Effector memory CD4-positive, alpha-beta T cell (primary cell): Measurements from ENCODE around the gene SUPT3H.

Source experiments
- DNase-seq, 3 donors: peaks; one replicate each; pipeline ENCODE4 v3.0.0-alpha.2; 2020
- H3K27ac ChIP-seq: 2 replicates; pipeline ENCODE4 v1.7.0; 2013; ENCODE audit warnings: mild to moderate bottlenecking, low read length, moderate library complexity; ENCODE audit not compliant: insufficient read depth, poor library complexity, severe bottlenecking
- H3K27me3 ChIP-seq: replicated peaks from 2 replicates; pipeline ENCODE4 v1.7.0; 2013; ENCODE audit warnings: mild to moderate bottlenecking, low read length; ENCODE audit not compliant: insufficient read depth, control insufficient read depth, poor library complexity, severe bottlenecking
- H3K36me3 ChIP-seq: 2 replicates; pipeline ENCODE4 v1.7.0; 2013; ENCODE audit warnings: mild to moderate bottlenecking, low read length, moderate library complexity; ENCODE audit not compliant: control insufficient read depth, insufficient read depth
- H3K4me1 ChIP-seq: 2 replicates; pipeline ENCODE4 v1.7.0; 2013; ENCODE audit warnings: low read length, mild to moderate bottlenecking; ENCODE audit not compliant: control insufficient read depth, insufficient read depth, poor library complexity, severe bottlenecking
- H3K4me3 ChIP-seq: 2 replicates; pipeline ENCODE4 v1.7.0; 2013; ENCODE audit warnings: low read length, low read depth, mild to moderate bottlenecking; ENCODE audit not compliant: insufficient read depth, poor library complexity, severe bottlenecking
- H3K9me3 ChIP-seq: 2 replicates; pipeline ENCODE4 v1.7.0; 2013; ENCODE audit warnings: mild to moderate bottlenecking, low read length, moderate library complexity; ENCODE audit not compliant: control insufficient read depth

SUPT3H gene

DNA sequence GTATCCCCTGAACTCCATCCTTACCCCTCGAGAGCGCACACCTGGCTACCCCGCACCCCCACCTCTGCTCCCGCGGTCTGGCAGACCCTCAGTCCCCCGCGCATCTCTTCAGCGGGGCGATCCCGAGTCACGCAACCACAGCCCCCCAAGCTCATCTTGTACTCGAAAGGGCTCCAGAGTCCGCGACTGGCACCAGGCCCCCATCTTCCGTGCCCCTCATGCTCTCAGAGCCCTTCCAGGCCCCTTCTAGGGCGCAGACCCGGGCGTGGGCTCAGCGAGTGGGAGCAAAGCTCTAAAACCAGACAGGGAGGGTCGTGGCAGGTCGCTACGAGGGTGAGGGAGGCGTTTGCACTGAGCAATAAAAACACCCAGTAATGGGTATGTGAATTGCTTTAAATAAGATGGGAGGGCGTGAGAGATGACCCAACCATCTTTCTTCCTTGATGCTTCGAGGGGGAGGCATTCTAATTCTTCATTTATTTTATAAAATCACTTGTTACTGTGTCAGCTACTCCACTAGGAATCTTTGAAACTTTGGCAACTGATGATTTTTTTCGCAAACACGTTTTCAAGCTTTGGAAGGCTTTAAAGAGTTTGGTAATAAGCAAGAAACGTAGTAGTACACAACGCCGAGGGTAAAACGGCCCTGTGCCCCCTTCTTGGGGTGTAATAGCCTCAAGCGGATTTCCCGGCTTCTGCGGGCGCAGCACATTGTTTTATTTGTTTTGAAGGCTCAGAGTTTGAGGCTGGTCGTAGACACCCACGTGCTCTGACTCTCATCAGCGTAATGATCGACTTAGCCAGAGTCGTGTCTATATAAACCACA lies 42.6 kb upstream of the SUPT3H start:
- no peaks in the 10 kb centered on the region for H3K27me3 ChIP-seq

GRCh38 chr6:45419571-45420082 lies 41.9 kb upstream of the SUPT3H start:
- Histone ChIP-seq H3K4me3 (peak overlapping the region; percentile 89), H3K4me1 (peaks cover 18% of the 10 kb centered on the region), H3K27me3 (no peaks in the 10 kb centered on the region), H3K27ac (peak overlapping the region; percentile 77), H3K9me3 (no peaks in the 10 kb centered on the region), H3K36me3 (no peaks in the 10 kb centered on the region)
- DNase-seq, result peak; percentile 27 to 36 (median 31)

More for the DNA sequence above, 42.6 kb upstream of the SUPT3H start:
- H3K4me3 ChIP-seq, result peak overlapping the region; percentile 89
- no peaks in the 10 kb centered on the region for H3K9me3 ChIP-seq
- DNase-seq, result peak; percentile 54 to 66 (median 59)
- peak overlapping the region; percentile 77 for H3K27ac ChIP-seq
- H3K4me1 ChIP-seq, result peaks cover 21% of the 10 kb centered on the region
- no peaks in the 10 kb centered on the region for H3K36me3 ChIP-seq

DNA sequence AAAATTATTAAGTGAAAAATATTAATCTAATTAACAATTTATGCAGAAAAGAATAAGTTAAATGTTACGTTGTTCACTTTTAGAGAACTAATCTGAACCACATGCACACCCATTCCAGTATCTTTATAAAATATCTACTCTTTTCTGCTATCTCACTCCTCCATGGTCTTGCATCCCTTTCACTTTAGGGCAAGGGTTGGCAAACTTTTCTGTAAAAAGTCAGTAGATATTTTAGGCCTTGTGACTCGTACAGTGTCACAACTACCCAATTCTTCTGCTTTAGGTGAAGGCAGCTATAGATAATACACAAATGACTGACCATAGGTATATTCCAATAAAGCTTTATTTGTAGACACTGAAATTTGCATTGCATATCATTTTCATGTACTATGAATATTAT lies 39.7 kb upstream of the SUPT3H start:
- no peaks in the 10 kb centered on the region for H3K36me3 ChIP-seq
- H3K4me1 ChIP-seq, result peaks cover 13% of the 10 kb centered on the region
- no peak for DNase-seq
- no peaks in the 10 kb centered on the region for H3K9me3 ChIP-seq
- no peak overlapping the region for H3K4me3 ChIP-seq
- no peaks in the 10 kb centered on the region for H3K27me3 ChIP-seq
- no peak overlapping the region for H3K27ac ChIP-seq

DNA sequence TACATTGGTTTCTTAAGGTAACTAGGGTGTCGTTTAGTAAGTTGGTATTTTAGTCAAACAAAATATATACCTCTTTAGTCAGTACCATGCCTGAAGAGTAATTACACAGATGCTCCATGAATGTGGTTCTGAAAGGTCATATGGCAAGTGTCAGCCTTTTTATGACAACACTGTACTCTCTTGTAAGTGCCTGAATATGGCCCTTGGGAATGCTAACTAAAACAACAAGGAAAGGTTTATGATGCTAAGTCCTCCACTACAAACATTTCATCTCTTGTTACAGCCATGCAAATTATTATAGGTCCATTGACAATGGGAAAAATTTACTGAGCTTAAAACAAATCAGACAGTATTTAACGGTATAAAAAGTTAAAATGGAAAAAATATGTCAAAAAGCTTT lies 39.0 kb upstream of the SUPT3H start:
- H3K27me3 ChIP-seq, result no peaks in the 10 kb centered on the region
- H3K9me3 ChIP-seq, result no peaks in the 10 kb centered on the region
- H3K4me3 ChIP-seq, result no peak overlapping the region
- DNase-seq, result no peak
- H3K36me3 ChIP-seq, result no peaks in the 10 kb centered on the region
- H3K4me1 ChIP-seq, result peaks cover 13% of the 10 kb centered on the region
- no peak overlapping the region for H3K27ac ChIP-seq

- no peaks in the 10 kb centered on the region for H3K27me3 ChIP-seq
- peaks cover 8% of the 10 kb centered on the region for H3K4me1 ChIP-seq
- H3K36me3 ChIP-seq, result no peaks in the 10 kb centered on the region
- no peak overlapping the region for H3K4me3 ChIP-seq
- H3K27ac ChIP-seq, result no peak overlapping the region
- no peaks in the 10 kb centered on the region for H3K9me3 ChIP-seq
- no peak for DNase-seq
Measured at GRCh38 chr6:45415788-45416518, 38.2 kb upstream of the SUPT3H start.

DNA sequence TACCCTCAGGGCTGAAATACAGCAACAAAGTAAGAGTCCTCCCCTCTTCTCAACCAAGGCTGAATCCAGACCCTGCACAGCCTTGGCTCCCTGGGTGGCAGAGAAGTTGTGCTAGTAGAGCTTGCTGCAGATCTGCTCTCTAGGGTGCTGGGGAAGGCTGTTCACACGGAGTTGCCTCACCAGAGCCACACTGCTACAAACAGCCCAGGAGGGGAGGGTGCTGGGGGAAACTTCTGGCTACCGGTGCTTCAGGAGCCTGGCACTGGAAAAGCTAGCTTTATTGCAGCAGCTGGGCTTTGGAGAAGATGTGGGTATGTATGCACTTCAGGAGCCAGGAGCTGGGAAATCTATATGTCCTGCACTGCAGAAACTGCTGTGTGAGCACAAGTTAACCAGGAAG lies 37.6 kb upstream of the SUPT3H start:
- Histone ChIP-seq H3K27me3 (no peaks in the 10 kb centered on the region), H3K4me1 (peaks cover 5% of the 10 kb centered on the region), H3K36me3 (no peaks in the 10 kb centered on the region), H3K27ac (no peak overlapping the region), H3K9me3 (no peaks in the 10 kb centered on the region), H3K4me3 (no peak overlapping the region)
- no peak for DNase-seq

- H3K4me1 ChIP-seq, result no peaks in the 10 kb centered on the region
- no peak for DNase-seq
- H3K4me3 ChIP-seq, result no peak overlapping the region
- H3K36me3 ChIP-seq, result no peaks in the 10 kb centered on the region
- H3K27ac ChIP-seq, result no peak overlapping the region
- no peaks in the 10 kb centered on the region for H3K9me3 ChIP-seq
- no peaks in the 10 kb centered on the region for H3K27me3 ChIP-seq
Measured at GRCh38 chr6:45411959-45412358, 34.2 kb upstream of the SUPT3H start.

DNA sequence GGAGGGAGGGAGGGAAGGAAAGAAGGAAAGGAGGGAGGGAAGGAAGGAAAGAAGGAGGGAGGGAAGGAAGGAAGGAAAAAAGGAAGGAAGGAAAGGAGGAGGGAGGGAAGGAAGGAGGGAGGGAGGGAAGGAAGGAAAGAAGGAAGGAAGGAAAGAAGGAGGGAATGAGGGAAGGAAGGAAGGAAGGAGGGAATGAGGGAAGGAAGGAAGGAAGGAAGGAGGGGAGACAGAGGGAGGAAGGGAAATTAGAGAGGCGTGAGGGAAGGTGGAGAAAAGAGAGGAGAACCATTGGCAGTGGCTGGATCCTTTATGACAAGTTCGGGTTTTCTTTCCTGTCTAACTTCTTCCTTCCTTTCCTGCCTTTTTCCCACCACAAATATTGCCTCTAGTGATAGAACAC lies 22.3 kb upstream of the SUPT3H start:
- Histone ChIP-seq H3K4me3 (no peak overlapping the region), H3K4me1 (no peaks in the 10 kb centered on the region), H3K36me3 (no peaks in the 10 kb centered on the region), H3K27me3 (no peaks in the 10 kb centered on the region), H3K27ac (no peak overlapping the region), H3K9me3 (no peaks in the 10 kb centered on the region)
- DNase-seq, result no peak

DNA sequence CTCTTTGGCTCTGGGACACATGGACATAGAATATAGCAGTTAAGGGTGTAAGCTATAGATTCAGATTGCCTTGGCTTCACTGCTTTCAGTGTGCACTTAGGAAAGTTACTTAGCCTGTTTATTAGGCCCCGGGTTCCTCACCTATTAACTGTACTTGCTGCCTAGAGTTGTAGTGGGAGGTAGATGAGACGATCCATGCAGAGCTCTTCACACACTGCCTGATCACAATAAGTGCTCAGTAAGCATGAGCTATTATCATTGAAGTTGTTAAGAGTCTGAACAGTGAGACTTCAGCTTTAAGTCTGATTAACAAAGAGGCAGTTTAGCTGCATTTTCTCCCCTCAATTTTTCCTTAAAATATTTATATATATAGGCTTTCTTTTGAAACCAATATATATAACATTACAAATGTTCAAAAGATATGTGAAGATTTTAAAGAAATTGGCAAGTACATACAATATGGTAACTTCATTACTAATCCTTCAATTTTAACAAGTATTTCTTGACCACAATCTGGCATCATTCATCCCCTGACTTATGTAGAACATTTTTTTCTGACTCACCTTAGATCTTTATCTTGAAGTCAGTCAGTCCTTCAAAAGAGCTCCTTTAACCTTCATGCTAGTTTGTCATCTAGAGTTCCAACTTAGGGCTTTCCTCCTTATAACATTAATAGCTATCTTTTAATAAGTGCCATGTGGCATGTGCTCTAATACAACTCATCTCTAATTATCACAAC lies 20.5 kb upstream of the SUPT3H start:
- DNase-seq, result no peak
- Histone ChIP-seq H3K4me1 (no peaks in the 10 kb centered on the region), H3K4me3 (no peak overlapping the region), H3K36me3 (no peaks in the 10 kb centered on the region), H3K27me3 (no peaks in the 10 kb centered on the region), H3K9me3 (no peaks in the 10 kb centered on the region), H3K27ac (no peak overlapping the region)
